HEK293 (cell line): Measurements from ENCODE around the gene RIMS3.

Experiments used
- KLF9 ChIP-seq: fragments of 450-650 bp; formaldehyde crosslinking; IDR thresholded peaks from 2 replicates; pipeline ENCODE4 v1.5.1; 2016; ENCODE audit warnings: missing biosample characterization, missing genetic modification characterization, low read depth
- REPIN1 ChIP-seq: fragments of 450-650 bp; formaldehyde crosslinking; IDR thresholded peaks from 2 replicates; pipeline ENCODE4 v1.5.1; 2017; ENCODE audit warnings: missing biosample characterization, missing genetic modification characterization, low read depth
- SP2 ChIP-seq: fragments of 450-650 bp; formaldehyde crosslinking; IDR thresholded peaks from 2 replicates; pipeline ENCODE4 v1.5.1; 2016; ENCODE audit warnings: missing biosample characterization, missing genetic modification characterization
- ZBTB7A ChIP-seq: fragments of 450-650 bp; formaldehyde crosslinking; IDR thresholded peaks from 2 replicates; pipeline ENCODE4 v1.5.1; 2016; ENCODE audit warnings: low read depth, missing biosample characterization, missing genetic modification characterization
- ZFP3 ChIP-seq: fragments of 450-650 bp; formaldehyde crosslinking; IDR thresholded peaks from 2 replicates; pipeline ENCODE4 v1.5.1; 2016; ENCODE audit warnings: low read depth, missing biosample characterization, missing genetic modification characterization
- TF ChIP-seq, protein P1 (sequence below): fragments of 450-650 bp; formaldehyde crosslinking; IDR thresholded peaks from 2 replicates; pipeline ENCODE4 v1.5.1; 2016; ENCODE audit warnings: missing biosample characterization, missing genetic modification characterization
- TF ChIP-seq, protein P2 (sequence below): fragments of 450-650 bp; formaldehyde crosslinking; IDR thresholded peaks from 2 replicates; pipeline ENCODE4 v1.5.1; 2016; ENCODE audit warnings: missing biosample characterization, missing genetic modification characterization

DNA sequence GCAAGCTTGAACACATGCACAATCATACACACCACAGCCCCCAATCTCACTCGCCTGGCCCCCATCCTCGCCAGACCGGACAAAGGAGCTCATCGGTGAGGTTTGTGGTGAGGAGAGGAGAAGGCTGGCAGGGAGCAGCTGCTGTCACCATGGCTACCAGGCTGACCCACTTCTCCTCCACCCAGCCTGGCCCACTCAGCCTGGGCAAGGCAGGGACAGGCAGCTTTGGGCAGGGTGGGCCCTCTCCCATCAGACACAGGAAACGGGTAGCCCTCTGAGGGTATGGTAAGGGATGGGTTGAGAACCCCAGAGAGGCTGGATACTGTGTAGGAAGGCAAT is 15.9 kb downstream of the RIMS3 start:
- TF ChIP-seq SP2 (no peak), ZBTB7A (no peak), KLF9 (no peak), ZFP3 (no peak), REPIN1 (tag by site-specific recombination) (no peak)
- TF ChIP-seq, protein P1, sequence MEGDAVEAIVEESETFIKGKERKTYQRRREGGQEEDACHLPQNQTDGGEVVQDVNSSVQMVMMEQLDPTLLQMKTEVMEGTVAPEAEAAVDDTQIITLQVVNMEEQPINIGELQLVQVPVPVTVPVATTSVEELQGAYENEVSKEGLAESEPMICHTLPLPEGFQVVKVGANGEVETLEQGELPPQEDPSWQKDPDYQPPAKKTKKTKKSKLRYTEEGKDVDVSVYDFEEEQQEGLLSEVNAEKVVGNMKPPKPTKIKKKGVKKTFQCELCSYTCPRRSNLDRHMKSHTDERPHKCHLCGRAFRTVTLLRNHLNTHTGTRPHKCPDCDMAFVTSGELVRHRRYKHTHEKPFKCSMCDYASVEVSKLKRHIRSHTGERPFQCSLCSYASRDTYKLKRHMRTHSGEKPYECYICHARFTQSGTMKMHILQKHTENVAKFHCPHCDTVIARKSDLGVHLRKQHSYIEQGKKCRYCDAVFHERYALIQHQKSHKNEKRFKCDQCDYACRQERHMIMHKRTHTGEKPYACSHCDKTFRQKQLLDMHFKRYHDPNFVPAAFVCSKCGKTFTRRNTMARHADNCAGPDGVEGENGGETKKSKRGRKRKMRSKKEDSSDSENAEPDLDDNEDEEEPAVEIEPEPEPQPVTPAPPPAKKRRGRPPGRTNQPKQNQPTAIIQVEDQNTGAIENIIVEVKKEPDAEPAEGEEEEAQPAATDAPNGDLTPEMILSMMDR (tag by site-specific recombination) = no peak
- TF ChIP-seq, protein P2, sequence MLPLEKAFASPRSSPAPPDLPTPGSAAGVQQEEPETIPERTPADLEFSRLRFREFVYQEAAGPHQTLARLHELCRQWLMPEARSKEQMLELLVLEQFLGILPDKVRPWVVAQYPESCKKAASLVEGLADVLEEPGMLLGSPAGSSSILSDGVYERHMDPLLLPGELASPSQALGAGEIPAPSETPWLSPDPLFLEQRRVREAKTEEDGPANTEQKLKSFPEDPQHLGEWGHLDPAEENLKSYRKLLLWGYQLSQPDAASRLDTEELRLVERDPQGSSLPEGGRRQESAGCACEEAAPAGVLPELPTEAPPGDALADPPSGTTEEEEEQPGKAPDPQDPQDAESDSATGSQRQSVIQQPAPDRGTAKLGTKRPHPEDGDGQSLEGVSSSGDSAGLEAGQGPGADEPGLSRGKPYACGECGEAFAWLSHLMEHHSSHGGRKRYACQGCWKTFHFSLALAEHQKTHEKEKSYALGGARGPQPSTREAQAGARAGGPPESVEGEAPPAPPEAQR = no peak
